GM23338 (cell line): ENCODE measurements around the gene RAI14. TPM values are rescaled to one million over a fixed set of nuclear protein-coding genes. Genes with fewer than 3 reads are reported as not detected.

Source experiments
- ATAC-seq: fragments of 200-7000 bp; cut with Tn5 transposase; 3 replicates; pipeline ENCODE4 v1.9.1; 2020
- DNase-seq: peaks from one replicate; pipeline ENCODE4 v3.0.0-alpha.2; 2015; ENCODE audit warnings: low spot score
- H2AFZ ChIP-seq: fragments of 200-600 bp; sonication (generic); 2 replicates; pipeline ENCODE4 v1.8.0; 2016; ENCODE audit warnings: antibody characterized with exemption, mild to moderate bottlenecking, moderate library complexity
- H3F3A ChIP-seq: fragments of 200-600 bp; sonication (generic); replicated peaks from 2 replicates; pipeline ENCODE4 v1.8.0; 2017; ENCODE audit warnings: antibody characterized with exemption, mixed run types, low read depth
- H3K27ac ChIP-seq: fragments of 200-600 bp; sonication (generic); 2 replicates; pipeline ENCODE4 v1.6.1; 2016; ENCODE audit warnings: low read depth
- H3K27me3 ChIP-seq: fragments of 200-600 bp; sonication (generic); 2 replicates; pipeline ENCODE4 v1.8.0; 2016; ENCODE audit warnings: mild to moderate bottlenecking, mixed run types, moderate library complexity; ENCODE audit not compliant: insufficient read depth
- H3K36me3 ChIP-seq: fragments of 200-600 bp; sonication (generic); 2 replicates; pipeline ENCODE4 v1.8.0; 2016; ENCODE audit warnings: mild to moderate bottlenecking; ENCODE audit not compliant: insufficient read depth
- H3K4me1 ChIP-seq: fragments of 200-600 bp; sonication (generic); 2 replicates; pipeline ENCODE4 v1.8.0; 2016; ENCODE audit warnings: mild to moderate bottlenecking, moderate library complexity; ENCODE audit not compliant: insufficient read depth
- H3K4me2 ChIP-seq: fragments of 200-600 bp; sonication (generic); 2 replicates; pipeline ENCODE4 v1.7.1; 2017; ENCODE audit warnings: mixed run types
- H3K4me3 ChIP-seq: fragments of 200-600 bp; sonication (generic); 2 replicates; pipeline ENCODE4 v1.6.1; 2016; ENCODE audit warnings: mixed run types
- H3K79me2 ChIP-seq: fragments of 200-600 bp; sonication (generic); replicated peaks from 2 replicates; pipeline ENCODE4 v1.8.0; 2017; ENCODE audit warnings: mild to moderate bottlenecking; ENCODE audit not compliant: insufficient read depth
- H3K9me2 ChIP-seq: fragments of 200-600 bp; sonication (generic); 2 replicates; pipeline ENCODE4 v1.8.0; 2017; ENCODE audit not compliant: insufficient read depth
- H4K20me1 ChIP-seq: fragments of 200-600 bp; sonication (generic); replicated peaks from 2 replicates; pipeline ENCODE4 v1.8.0; 2017; ENCODE audit warnings: mild to moderate bottlenecking; ENCODE audit not compliant: insufficient read depth
- H3K27ac Mint-ChIP-seq: 2 replicates; pipeline ENCODE4 v1.8.0; 2020; ENCODE audit warnings: inconsistent platforms, mild to moderate bottlenecking, moderate library complexity, mixed read lengths
- H3K27me3 Mint-ChIP-seq: 3 replicates; pipeline ENCODE4 v1.8.0; 2022; ENCODE audit warnings: low read depth, mild to moderate bottlenecking, moderate library complexity, mixed read lengths, inconsistent platforms; ENCODE audit not compliant: insufficient read depth, poor library complexity
- H3K36me3 Mint-ChIP-seq: 3 replicates; pipeline ENCODE4 v1.8.0; 2021; ENCODE audit warnings: low read depth, mild to moderate bottlenecking, inconsistent platforms, moderate library complexity, mixed read lengths
- H3K4me1 Mint-ChIP-seq: 3 replicates; pipeline ENCODE4 v1.8.0; 2020; ENCODE audit warnings: mild to moderate bottlenecking, inconsistent platforms, mixed read lengths
- H3K4me3 Mint-ChIP-seq: 3 replicates; pipeline ENCODE4 v1.8.0; 2021; ENCODE audit warnings: moderate library complexity, mild to moderate bottlenecking, inconsistent platforms, mixed read lengths
- H3K9me3 Mint-ChIP-seq: 3 replicates; pipeline ENCODE4 v1.8.0; 2020; ENCODE audit warnings: moderate library complexity, mild to moderate bottlenecking, inconsistent platforms, mixed read lengths
- EZH2 ChIP-seq: fragments of 200-600 bp; sonication (generic); IDR thresholded peaks from one replicate; pipeline ENCODE4 v1.8.0; 2017; ENCODE audit warnings: antibody characterized with exemption, mild to moderate bottlenecking, low read depth; ENCODE audit not compliant: unreplicated experiment
- JUNB ChIP-seq: IDR thresholded peaks from one replicate; pipeline ENCODE4 v1.6.1; 2016; ENCODE audit warnings: antibody characterized with exemption; ENCODE audit not compliant: unreplicated experiment
- ZNF114 ChIP-seq: fragments of 250-450 bp; sonication (Bioruptor Pico); IDR thresholded peaks from 2 replicates; pipeline ENCODE4 v1.5.0; 2020; ENCODE audit warnings: mild to moderate bottlenecking, moderate library complexity
- polyA plus RNA-seq: library from polyadenylated mRNA; unstranded; fragments of >200 nt; fragmentation: Nextera tagmentation; extraction: Ambion mirVana; gene quantifications from 2 replicates; pipeline ENCODE4 v1.2.1, GENCODE V29; 2016
- total RNA-seq: library from RNA; depleted of rRNA; stranded (reverse); fragments of >200 nt; shearing (Covaris generic); gene quantifications from 2 replicates; pipeline ENCODE4 v1.2.3, GENCODE V29; 2014
- TF ChIP-seq, protein P1 (sequence below), 2 experiments: fragments of 200-600 bp in 1 of 2; sonication (generic) in 1 of 2; conservative IDR thresholded peaks; 2 replicates each; pipeline versions ENCODE4 v1.5.1 to v1.6.1; 2016 to 2017; ENCODE audit warnings: antibody characterized with exemption in 2 of 2, low read depth in 2 of 2, mild to moderate bottlenecking in 2 of 2, moderate library complexity in 1 of 2
- TF ChIP-seq, protein P2 (sequence below): IDR thresholded peaks from 2 replicates; pipeline ENCODE4 v1.6.1; 2016; ENCODE audit warnings: antibody characterized with exemption
- TF ChIP-seq, protein P3 (sequence below): IDR thresholded peaks from one replicate; pipeline ENCODE4 v1.6.1; 2018; ENCODE audit warnings: antibody characterized with exemption; ENCODE audit not compliant: unreplicated experiment

RAI14 gene
- total and polyA plus RNA-seq, 2 experiments from 2014 or later = 58.8 to 95.8 TPM

DNA sequence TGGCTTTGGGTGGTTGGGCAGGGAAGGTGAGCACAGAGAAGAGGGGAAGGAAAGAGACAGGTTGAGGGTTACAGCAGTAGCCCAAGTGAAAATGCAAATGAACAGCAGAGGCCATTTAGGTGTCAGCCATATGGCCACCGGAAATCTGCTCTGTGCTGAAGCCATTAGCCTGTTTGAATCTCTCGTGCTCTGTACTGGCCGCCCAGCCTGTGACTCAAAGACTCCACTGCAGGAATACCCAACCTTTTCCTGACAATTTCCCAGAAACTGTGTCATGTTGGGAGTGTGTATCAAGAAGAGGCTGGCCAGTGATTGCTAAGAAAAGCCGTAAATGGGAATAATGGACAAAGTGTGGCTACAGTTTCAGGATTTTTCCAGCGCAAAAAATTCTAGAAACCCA lies 35.9 kb upstream of the RAI14 start (continued):
- TF ChIP-seq, protein P1, sequence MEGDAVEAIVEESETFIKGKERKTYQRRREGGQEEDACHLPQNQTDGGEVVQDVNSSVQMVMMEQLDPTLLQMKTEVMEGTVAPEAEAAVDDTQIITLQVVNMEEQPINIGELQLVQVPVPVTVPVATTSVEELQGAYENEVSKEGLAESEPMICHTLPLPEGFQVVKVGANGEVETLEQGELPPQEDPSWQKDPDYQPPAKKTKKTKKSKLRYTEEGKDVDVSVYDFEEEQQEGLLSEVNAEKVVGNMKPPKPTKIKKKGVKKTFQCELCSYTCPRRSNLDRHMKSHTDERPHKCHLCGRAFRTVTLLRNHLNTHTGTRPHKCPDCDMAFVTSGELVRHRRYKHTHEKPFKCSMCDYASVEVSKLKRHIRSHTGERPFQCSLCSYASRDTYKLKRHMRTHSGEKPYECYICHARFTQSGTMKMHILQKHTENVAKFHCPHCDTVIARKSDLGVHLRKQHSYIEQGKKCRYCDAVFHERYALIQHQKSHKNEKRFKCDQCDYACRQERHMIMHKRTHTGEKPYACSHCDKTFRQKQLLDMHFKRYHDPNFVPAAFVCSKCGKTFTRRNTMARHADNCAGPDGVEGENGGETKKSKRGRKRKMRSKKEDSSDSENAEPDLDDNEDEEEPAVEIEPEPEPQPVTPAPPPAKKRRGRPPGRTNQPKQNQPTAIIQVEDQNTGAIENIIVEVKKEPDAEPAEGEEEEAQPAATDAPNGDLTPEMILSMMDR (conservative IDR thresholded peaks at IDR 0.05; ENCODE audit: low read depth in 2 of 2) = no peak
- TF ChIP-seq EZH2 = no peak
- TF ChIP-seq, protein P2, sequence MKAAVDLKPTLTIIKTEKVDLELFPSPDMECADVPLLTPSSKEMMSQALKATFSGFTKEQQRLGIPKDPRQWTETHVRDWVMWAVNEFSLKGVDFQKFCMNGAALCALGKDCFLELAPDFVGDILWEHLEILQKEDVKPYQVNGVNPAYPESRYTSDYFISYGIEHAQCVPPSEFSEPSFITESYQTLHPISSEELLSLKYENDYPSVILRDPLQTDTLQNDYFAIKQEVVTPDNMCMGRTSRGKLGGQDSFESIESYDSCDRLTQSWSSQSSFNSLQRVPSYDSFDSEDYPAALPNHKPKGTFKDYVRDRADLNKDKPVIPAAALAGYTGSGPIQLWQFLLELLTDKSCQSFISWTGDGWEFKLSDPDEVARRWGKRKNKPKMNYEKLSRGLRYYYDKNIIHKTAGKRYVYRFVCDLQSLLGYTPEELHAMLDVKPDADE = no peak
- TF ChIP-seq, protein P3, sequence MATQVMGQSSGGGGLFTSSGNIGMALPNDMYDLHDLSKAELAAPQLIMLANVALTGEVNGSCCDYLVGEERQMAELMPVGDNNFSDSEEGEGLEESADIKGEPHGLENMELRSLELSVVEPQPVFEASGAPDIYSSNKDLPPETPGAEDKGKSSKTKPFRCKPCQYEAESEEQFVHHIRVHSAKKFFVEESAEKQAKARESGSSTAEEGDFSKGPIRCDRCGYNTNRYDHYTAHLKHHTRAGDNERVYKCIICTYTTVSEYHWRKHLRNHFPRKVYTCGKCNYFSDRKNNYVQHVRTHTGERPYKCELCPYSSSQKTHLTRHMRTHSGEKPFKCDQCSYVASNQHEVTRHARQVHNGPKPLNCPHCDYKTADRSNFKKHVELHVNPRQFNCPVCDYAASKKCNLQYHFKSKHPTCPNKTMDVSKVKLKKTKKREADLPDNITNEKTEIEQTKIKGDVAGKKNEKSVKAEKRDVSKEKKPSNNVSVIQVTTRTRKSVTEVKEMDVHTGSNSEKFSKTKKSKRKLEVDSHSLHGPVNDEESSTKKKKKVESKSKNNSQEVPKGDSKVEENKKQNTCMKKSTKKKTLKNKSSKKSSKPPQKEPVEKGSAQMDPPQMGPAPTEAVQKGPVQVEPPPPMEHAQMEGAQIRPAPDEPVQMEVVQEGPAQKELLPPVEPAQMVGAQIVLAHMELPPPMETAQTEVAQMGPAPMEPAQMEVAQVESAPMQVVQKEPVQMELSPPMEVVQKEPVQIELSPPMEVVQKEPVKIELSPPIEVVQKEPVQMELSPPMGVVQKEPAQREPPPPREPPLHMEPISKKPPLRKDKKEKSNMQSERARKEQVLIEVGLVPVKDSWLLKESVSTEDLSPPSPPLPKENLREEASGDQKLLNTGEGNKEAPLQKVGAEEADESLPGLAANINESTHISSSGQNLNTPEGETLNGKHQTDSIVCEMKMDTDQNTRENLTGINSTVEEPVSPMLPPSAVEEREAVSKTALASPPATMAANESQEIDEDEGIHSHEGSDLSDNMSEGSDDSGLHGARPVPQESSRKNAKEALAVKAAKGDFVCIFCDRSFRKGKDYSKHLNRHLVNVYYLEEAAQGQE = no peak

DNA sequence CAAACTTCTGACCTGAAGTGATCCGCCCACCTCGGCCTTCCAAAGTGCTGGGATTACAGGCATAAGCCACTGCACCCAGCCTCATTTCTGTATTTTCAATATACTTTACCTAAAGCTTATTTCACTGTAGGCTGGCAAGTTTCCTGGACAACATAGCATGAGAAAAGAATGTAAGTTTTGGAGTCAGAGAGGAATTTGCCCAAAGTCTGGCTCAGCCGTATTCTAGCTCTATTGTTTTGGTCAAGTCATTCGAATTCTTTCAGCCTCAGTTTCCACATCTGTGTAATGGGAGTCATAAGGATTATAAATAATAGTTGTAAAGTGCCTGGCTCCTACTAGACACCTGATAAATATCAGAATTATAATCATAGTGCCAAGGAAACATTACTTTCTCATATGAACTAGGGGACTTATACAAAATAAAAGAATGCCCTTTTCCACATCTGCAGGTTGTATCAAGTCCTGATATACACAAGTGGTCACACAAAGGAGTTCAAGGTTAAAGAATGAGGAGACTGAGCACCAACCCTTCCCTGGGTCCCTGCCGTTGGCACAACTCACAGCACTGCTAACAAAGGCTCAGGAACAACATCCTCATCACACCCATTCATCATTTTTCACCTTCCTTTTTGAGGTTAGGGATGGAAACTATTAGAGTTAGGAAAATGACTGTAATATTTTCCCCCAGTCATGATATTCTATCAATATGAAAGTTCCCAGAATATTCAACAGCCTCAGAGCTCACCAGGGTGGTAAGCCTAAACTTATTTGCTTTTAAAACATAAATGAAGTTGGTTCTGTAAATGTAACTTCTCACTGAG lies 34.6 kb upstream of the RAI14 start:
- Histone ChIP-seq H4K20me1 (no peaks in the 10 kb centered on the region), H3F3A (no peaks in the 10 kb centered on the region), H3K4me2 (no peak overlapping the region), H3K36me3 (no peaks in the 10 kb centered on the region), H3K4me3 (no peak overlapping the region), H3K9me2 (no peaks in the 10 kb centered on the region), H2AFZ (no peak overlapping the region; the same call in 1 of the 2 replicates), H3K27me3 (no peaks in the 10 kb centered on the region), H3K79me2 (no peaks in the 10 kb centered on the region), H3K27ac (no peak overlapping the region), H3K4me1 (peaks cover 12% of the 10 kb centered on the region; the same call in 1 of the 2 replicates)
- H3K4me3 Mint-ChIP-seq = no peak overlapping the region
- DNase-seq (no peak), ATAC-seq (no peak)
- no peak overlapping the region for H3K27ac Mint-ChIP-seq
- no peaks in the 10 kb centered on the region; the same call in 2 of the 3 replicates for H3K36me3 Mint-ChIP-seq
- H3K9me3 Mint-ChIP-seq = no peaks in the 10 kb centered on the region
- peaks cover 17% of the 10 kb centered on the region for H3K4me1 Mint-ChIP-seq
- TF ChIP-seq ZNF114 (no peak), JUNB (no peak)
- H3K27me3 Mint-ChIP-seq = peaks cover 5% of the 10 kb centered on the region
